Natural killer cell (primary cell): ENCODE data around the gene FBLN5. TPM values are rescaled to one million over a fixed set of nuclear protein-coding genes. Genes with fewer than 3 reads are reported as not detected.
"Not testable (repeated sequence)": the region's sequence is repeated elsewhere in the genome, so short reads cannot be mapped to it uniquely, and the experiment has no call there.

Source experiments
- ATAC-seq, 3 donors: fragments of 150-1000 bp in 2 of 3; fragments of 200-7000 bp in 1 of 3; cut with Tn5 transposase; 1 replicate in 1 of 3; 2 replicates in 2 of 3; pipeline ENCODE4 v1.10.0; 2021; ENCODE audit warnings: mild to moderate bottlenecking in 2 of 3, moderate library complexity in 2 of 3
- DNase-seq, 2 donors: peaks; one replicate each; pipeline versions ENCODE4 v3.0.0 to v3.0.0-alpha.2; 2013 to 2021; ENCODE audit warnings: mixed read lengths in 1 of 2
- H3K27ac ChIP-seq: one replicate; pipeline ENCODE4 v1.5.1; 2013; ENCODE audit warnings: mild to moderate bottlenecking, low read length
- H3K27me3 ChIP-seq: one replicate; pipeline ENCODE4 v1.6.1; 2013; ENCODE audit warnings: low read length; ENCODE audit not compliant: control insufficient read depth, insufficient read depth
- H3K36me3 ChIP-seq: one replicate; pipeline ENCODE4 v1.6.1; 2013; ENCODE audit warnings: low read length; ENCODE audit not compliant: control insufficient read depth, insufficient read depth
- H3K4me1 ChIP-seq: one replicate; pipeline ENCODE4 v1.6.1; 2013; ENCODE audit warnings: low read length; ENCODE audit not compliant: control insufficient read depth, insufficient read depth
- H3K4me3 ChIP-seq: one replicate; pipeline ENCODE4 v1.5.1; 2013; ENCODE audit warnings: low read length
- H3K9me3 ChIP-seq: one replicate; pipeline ENCODE4 v1.6.1; 2013; ENCODE audit warnings: low read length; ENCODE audit not compliant: control insufficient read depth, insufficient read depth
- H3K27ac Mint-ChIP-seq, 2 donors: one replicate each; pipeline ENCODE4 v1.8.0; 2022; ENCODE audit warnings: mild to moderate bottlenecking in 2 of 2, mixed read lengths in 2 of 2, moderate library complexity in 1 of 2
- H3K27me3 Mint-ChIP-seq, 2 donors: one replicate each; pipeline ENCODE4 v1.8.0; 2022; ENCODE audit warnings: low read depth in 2 of 2, mixed read lengths in 2 of 2
- H3K36me3 Mint-ChIP-seq: one replicate; pipeline ENCODE4 v1.8.0; 2022; ENCODE audit warnings: mixed read lengths
- H3K4me1 Mint-ChIP-seq, 2 donors: one replicate each; pipeline ENCODE4 v1.8.0; 2022; ENCODE audit warnings: mixed read lengths in 2 of 2
- H3K4me3 Mint-ChIP-seq: one replicate; pipeline ENCODE4 v1.8.0; 2022; ENCODE audit warnings: mild to moderate bottlenecking, moderate library complexity, mixed read lengths
- H3K9me3 Mint-ChIP-seq, 2 donors: one replicate each; pipeline ENCODE4 v1.8.0; 2022; ENCODE audit warnings: mixed read lengths in 2 of 2
- WGBS: methylation state at CpG from one replicate; pipeline ENCODE4 v1.1.7; 2013; ENCODE audit warnings: missing lambda C conversion rate; ENCODE audit not compliant: insufficient coverage; 5-methylcytosine and 5-hydroxymethylcytosine counted together
- intact Hi-C: fragments of 100-400 bp; cut with micrococcal nuclease; formaldehyde crosslinking; loops from one replicate; pipeline ENCODE4 v1.14.2; 2022
- total RNA-seq, 4 donors: library from RNA; stranded (reverse); fragments of 120-200 nt in 1 of 4; gene quantifications; one replicate each; pipeline versions ENCODE4 v1.2.3 to v1.2.4, GENCODE V29; 2013 to 2022
- TF ChIP-seq, protein P1 (sequence below): fragments of 200-600 bp; IDR thresholded peaks from one replicate; pipeline ENCODE4 v1.8.0; 2022; ENCODE audit warnings: antibody characterized with exemption

The FBLN5 gene
- total RNA-seq, 3 donors from 2014 or later (not counting 1 experiment from before 2014, with no cell fraction given): 0.56 to 1.3 (median 1.1) TPM

DNA sequence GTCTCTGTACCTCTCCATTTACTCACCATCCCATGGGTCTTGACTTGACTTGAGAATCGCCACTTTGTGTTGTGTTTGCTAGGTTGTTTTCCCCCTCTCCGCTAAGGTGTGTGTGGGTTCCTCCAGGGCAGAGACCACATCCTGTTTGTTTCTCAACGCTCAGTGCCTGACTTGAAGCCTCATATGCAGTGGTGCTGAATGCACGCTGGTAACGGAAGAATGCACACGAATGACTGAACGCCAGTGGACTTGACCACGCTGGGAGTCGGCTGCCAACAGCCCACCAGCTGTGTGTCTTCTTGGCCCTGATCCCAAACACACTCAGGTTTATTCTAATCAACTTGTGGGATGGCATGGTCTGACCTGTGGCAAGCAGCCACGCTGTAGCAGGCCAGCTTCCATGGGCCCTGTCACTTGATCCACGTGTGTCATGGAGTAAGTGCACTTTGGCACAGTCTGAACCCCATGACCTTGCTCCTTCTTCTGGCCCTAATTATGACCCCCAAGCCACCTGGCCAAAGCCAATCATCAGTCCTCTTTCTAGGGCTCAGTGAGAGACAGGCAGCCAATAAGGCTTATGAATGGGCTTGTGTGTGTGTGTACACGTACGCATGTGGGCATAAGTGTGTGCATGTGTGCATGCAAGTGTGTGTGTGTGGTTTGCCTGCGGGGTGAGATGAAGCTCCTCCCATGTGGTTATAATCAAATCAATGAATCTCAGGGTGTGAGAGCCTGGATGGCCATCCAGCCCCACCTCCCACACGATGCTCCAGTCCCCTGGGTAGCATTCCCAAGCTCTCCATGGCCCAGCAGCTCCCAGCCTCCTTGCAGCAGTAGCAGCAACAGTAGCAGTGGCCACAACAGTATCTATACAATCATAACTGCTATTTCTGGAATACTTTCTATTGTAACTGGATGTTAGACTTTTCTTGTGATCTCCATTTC, 73.8 kb downstream of the FBLN5 start:
- DNase-seq (peak; percentile 61 to 94), ATAC-seq (peak; percentile 74 to 88 (median 82))
- Histone ChIP-seq H3K27ac (peak overlapping the region; percentile 80), H3K4me3 (peak overlapping the region; percentile 11), H3K4me1 (peaks cover 68% of the 10 kb centered on the region), H3K9me3 (no peaks in the 10 kb centered on the region), H3K36me3 (no peaks in the 10 kb centered on the region), H3K27me3 (no peaks in the 10 kb centered on the region)
- intact Hi-C loops: no loop called here
- H3K27me3 Mint-ChIP-seq: no peaks in the 10 kb centered on the region
- peak overlapping the region; percentile 79 to 86 for H3K27ac Mint-ChIP-seq
- H3K4me3 Mint-ChIP-seq: peak overlapping the region; percentile 76
- no peaks in the 10 kb centered on the region for H3K36me3 Mint-ChIP-seq
- 16% methylated on average over 14 of the region's 15 CpGs for WGBS
- TF ChIP-seq, protein P1, sequence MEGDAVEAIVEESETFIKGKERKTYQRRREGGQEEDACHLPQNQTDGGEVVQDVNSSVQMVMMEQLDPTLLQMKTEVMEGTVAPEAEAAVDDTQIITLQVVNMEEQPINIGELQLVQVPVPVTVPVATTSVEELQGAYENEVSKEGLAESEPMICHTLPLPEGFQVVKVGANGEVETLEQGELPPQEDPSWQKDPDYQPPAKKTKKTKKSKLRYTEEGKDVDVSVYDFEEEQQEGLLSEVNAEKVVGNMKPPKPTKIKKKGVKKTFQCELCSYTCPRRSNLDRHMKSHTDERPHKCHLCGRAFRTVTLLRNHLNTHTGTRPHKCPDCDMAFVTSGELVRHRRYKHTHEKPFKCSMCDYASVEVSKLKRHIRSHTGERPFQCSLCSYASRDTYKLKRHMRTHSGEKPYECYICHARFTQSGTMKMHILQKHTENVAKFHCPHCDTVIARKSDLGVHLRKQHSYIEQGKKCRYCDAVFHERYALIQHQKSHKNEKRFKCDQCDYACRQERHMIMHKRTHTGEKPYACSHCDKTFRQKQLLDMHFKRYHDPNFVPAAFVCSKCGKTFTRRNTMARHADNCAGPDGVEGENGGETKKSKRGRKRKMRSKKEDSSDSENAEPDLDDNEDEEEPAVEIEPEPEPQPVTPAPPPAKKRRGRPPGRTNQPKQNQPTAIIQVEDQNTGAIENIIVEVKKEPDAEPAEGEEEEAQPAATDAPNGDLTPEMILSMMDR: no peak
- H3K4me1 Mint-ChIP-seq: peaks cover 60 to 68% of the 10 kb centered on the region in 2 donors
- no peaks in the 10 kb centered on the region for H3K9me3 Mint-ChIP-seq

DNA sequence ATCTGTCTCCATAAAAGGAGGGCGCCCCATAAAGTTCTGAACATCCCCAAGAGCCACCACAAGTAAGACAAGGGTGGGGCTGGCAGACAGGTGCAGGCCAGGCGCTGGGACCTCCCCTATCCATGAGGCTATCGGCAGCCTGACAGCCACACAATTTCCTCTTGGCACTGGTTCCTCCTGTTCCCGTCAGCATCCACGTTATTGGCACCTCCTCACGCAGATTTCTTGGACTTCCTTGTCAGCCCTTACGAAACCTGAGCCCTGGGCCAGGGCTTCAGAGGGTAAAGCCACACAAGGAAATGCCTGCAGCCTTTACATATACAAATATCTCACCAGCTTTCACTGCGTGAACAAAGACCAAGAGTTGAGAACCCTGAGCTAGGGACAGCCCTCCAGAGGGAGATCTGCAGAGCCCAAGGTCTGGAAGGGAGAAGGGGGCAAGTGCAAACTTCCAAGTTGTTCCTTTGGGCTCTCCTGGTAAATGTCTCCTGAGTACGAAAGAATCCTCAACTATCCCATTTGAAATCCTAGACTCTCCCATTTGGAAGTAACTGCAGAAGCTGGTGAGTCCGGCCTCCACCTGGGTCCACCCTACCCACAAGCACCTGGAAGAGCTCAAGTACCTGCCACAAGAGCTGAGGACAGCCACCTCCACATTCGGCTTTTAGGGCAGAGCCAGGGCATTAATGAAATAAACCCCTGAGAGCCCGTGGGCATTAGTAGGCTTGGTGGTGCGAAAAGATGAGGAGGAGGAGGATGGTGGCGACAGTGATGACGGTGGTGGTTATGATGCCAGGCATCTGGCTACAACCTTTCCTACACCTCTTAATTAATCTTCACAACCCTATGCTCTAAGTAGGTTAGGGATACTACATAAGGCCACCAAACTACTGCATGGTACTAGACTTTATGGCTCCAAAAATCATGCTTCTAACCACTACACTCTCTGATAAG, 74.7 kb downstream of the FBLN5 start:
- Mint-ChIP-seq H3K27ac (peak overlapping the region; percentile 79 to 86), H3K4me3 (peak overlapping the region; percentile 76), H3K9me3 (no peaks in the 10 kb centered on the region), H3K27me3 (no peaks in the 10 kb centered on the region), H3K36me3 (no peaks in the 10 kb centered on the region), H3K4me1 (peaks cover 65 to 70% of the 10 kb centered on the region in 2 donors)
- Histone ChIP-seq H3K4me3 (peak overlapping the region; percentile 11), H3K9me3 (no peaks in the 10 kb centered on the region), H3K27me3 (no peaks in the 10 kb centered on the region), H3K27ac (peak overlapping the region; percentile 80), H3K36me3 (no peaks in the 10 kb centered on the region), H3K4me1 (peaks cover 77% of the 10 kb centered on the region)
- TF ChIP-seq, protein P1: no peak
- 25% methylated on average over 13 of the region's 15 CpGs for WGBS
- DNase-seq (peak in 1 of 2 donors; percentile 83), ATAC-seq (peak in 2 of 3 donors; percentile 7 to 10)
- intact Hi-C loops: no loop called here

DNA sequence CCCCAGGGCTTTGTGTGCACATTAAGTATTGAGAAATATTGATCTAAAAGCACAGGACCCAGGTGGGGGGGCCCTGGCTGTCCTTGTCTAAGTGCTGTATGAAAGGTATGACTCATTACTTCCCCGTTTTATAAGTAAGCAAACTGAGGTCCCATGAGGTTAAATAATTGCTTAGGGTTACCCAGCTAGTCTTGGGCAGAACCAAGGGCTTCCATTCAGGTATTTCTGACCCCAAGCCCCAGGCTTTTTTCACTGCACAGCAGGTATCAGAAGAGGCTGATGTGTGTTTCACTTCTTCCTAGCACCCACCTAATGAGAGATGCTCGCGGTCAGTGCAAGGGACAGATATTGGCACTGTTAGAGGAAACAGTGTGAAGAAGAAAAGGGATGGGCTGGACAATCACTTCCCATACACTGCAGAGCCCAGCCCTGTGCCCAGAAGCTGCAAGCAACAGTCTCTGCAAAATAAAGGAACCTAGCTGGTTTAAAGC, 75.4 kb downstream of the FBLN5 start:
- H3K4me1 ChIP-seq: peaks cover 84% of the 10 kb centered on the region
- H3K27ac Mint-ChIP-seq: peak overlapping the region; percentile 79 to 86
- H3K27ac ChIP-seq: peak overlapping the region; percentile 80
- peaks cover 73 to 77% of the 10 kb centered on the region in 2 donors for H3K4me1 Mint-ChIP-seq
- H3K36me3 ChIP-seq: no peaks in the 10 kb centered on the region
- H3K36me3 Mint-ChIP-seq: no peaks in the 10 kb centered on the region
- WGBS: 7% methylated on average over 1 of the region's 3 CpGs
- ATAC-seq: peak in 1 of 3 donors; percentile 15
- H3K27me3 ChIP-seq: no peaks in the 10 kb centered on the region
- no peaks in the 10 kb centered on the region for H3K27me3 Mint-ChIP-seq
- no peak overlapping the region for H3K4me3 ChIP-seq
- no peaks in the 10 kb centered on the region for H3K9me3 ChIP-seq
- H3K4me3 Mint-ChIP-seq: peak overlapping the region; percentile 76
- DNase-seq: peak in 1 of 2 donors; percentile 62
- intact Hi-C loops: no loop called here
- no peaks in the 10 kb centered on the region for H3K9me3 Mint-ChIP-seq
- TF ChIP-seq, protein P1: no peak

DNA sequence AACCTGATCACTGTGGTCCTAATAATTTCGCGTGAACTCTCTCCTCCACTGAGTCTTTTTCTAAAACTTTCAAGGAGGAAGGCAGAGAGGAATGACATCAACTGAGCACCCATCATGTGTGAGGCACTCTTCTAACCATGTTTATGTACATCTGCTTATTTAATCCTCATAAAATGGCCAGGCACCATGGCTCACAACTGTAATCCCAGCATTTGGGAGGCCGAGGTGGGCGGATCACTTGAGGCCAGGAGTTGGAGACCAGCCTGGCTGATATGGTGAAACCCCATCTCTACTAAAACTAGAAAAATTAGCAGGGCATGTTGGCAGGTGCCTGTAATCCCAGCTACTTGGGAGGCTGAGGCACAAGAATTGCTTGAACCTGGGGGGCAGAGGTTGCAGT, 76.1 kb downstream of the FBLN5 start:
- WGBS: 100% methylated on average over 4 of the region's 4 CpGs
- intact Hi-C loops, ATAC-seq, H3K27me3 ChIP-seq, H3K9me3 ChIP-seq, H3K4me3 Mint-ChIP-seq, H3K27me3 Mint-ChIP-seq, H3K36me3 ChIP-seq, H3K9me3 Mint-ChIP-seq, DNase-seq, H3K4me3 ChIP-seq, H3K36me3 Mint-ChIP-seq: not testable (repeated sequence)
- H3K4me1 Mint-ChIP-seq: peaks cover 79 to 82% of the 10 kb centered on the region in 2 donors
- H3K27ac ChIP-seq: peak overlapping the region; percentile 80
- peaks cover 91% of the 10 kb centered on the region for H3K4me1 ChIP-seq
- peak overlapping the region in 1 of 2 donors; percentile 79 for H3K27ac Mint-ChIP-seq
